ENCODE results near the gene COL26A1.

The COL26A1 gene

DNA sequence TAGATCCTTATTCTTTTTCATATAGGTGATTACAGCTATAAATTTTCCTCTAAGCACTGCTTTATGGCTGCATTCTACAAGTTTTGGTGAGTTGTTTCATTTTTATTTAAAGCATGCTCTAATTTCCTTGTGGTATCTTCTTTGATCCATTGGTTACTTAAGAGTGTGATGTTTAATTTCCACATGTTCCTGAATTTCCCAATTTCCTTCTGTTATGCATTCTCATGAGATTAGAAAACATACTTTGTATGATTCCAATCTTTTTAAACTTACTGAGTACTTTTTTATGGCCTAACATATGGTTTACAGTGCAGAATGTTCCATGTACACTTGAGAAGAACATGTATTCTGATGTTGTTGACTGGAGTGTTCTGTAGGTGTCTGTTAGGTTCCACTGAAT lies 213.0 kb downstream of the COL26A1 start:
- DNase-seq (ENCODE audit: low read depth), result no peak

DNA sequence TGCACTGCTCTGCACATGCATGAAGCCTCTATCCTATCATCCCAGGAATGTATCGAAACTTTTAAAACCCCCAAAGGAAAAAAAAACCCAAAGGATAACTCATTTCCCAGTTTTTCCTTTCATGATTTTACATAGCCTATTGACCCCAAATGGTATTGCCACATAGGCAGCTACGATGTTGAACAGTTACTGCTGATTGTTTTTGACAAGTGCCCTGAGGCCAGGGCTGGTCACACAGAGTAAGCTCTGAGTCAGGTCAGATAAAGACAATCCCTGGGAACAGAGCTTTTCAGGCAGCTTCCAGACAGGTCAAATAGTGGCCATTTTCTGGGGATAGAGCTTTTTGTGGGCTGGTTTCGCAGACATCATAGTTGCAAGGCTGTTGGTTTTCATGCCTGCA lies 214.3 kb downstream of the COL26A1 start:
- DNase-seq (ENCODE audit: low read depth), result no peak

DNA sequence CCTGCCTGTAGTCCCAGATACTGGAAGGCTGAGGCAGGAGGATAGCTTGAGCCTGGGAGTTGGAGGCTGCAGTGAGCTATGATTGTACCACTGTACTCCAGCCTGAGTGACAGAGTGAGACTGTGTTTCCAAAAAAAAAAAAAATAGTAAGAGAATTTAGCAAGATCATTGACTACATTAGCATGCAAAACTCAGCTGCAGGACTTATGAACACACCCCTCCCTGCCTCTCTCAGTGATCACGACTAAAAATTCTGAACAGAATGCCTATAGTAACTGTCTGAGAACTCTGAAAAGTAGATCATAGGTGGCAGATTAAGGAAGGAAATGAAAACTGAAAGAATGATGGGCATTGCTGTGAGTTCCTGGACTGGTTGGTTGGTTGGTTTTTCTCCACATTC lies 215.9 kb downstream of the COL26A1 start:
- DNase-seq (ENCODE audit: low read depth), result no peak

DNA sequence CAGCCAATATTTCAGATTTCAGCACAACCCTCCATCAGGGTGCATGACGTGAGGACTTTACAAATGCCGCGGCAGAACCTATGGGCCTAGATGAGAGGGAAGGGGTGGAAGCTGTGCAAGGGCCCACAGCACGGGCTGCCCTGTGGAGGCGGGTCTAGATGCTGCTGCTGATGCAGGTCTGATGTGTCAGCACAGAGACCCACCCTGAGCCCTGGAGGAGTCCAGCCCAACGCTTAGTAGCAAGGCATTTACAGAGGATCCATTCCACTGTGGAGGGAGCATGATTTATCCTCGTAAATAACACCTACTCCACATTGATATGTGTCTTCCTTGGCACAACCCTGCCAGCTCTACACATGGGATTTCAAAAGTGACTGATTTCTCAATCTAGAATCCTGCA lies 217.9 kb downstream of the COL26A1 start:
- DNase-seq (ENCODE audit: low read depth), result no peak

DNA sequence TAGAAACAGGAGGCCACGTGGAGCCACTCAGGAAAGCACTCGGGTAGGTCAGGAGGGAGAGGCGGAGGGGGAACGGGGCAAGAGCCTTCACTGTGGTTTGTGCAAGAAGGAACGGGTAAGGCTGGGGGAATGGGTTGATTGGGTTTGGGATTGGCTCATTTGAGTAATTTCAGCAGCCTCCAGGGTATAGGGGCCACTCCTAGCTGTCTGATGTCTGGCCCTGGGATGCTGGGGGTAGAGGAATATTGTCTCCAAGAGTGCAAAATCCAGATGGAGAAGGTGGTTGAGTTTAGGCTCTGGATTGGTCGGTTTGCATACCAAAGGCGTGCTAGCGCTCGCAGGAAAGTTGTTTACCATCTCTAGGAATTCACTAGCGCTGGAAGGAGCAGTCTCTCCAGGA lies 219.2 kb downstream of the COL26A1 start:
- DNase-seq (ENCODE audit: low read depth), result no peak

DNA sequence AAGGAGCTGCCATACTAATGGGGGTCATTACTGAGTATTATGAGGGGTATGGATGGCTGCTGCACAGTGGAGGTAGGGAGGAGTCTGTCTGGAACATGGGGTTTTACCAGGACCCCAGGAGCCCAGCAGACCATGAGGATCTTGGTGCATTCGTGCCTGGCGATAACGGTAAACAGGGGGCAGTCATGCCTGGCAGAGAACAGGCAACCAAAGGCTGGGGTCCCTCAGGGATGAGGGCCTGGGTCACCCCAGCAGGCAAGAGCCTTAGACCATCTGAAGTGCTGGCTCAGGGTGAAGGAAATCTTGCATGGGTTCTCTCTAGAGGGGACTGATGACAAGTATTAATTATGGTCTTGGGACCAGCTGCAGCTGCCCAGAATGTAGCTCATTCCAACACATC lies 220.3 kb downstream of the COL26A1 start:
- no peak for DNase-seq (ENCODE audit: low read depth)

DNA sequence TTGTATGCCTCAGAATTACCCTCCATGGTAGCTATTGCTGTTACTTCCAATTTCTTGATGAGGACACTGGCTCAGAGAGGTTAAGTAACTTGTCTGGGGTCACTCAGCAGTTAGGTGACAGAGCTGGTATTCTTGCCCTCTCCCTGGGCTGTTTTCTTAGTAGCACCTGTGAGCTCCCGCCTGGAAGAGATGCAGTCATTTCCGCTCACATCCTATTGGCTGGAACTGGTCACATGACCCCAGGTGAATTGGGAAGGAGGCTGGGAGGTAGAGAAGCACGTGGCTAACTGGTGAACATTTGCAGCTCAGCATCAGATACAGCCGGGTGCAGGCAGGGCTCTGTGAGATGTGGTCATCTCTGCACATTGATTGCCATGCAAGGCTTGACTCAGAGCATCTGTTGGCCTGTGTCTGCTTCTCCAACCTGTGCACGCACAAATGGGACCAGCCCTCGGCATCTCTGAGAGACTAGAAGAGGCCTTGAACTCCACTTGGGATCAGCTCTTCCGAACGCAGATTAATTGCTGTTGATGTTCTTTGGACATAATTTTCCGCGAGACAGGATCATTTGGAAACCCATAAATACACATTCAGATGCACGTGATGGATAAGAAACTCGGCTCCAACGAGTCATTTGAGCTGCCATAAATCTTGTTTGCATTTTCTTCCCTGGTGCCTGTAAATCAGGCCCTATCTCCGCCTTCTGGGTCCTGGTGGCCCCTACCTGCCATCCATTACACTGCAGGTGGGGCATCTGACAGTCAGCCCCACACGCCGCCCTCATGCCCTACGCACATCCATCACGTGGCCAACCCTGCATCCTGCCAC lies 223.6 kb downstream of the COL26A1 start:
- no peak for DNase-seq (ENCODE audit: low read depth)

DNA sequence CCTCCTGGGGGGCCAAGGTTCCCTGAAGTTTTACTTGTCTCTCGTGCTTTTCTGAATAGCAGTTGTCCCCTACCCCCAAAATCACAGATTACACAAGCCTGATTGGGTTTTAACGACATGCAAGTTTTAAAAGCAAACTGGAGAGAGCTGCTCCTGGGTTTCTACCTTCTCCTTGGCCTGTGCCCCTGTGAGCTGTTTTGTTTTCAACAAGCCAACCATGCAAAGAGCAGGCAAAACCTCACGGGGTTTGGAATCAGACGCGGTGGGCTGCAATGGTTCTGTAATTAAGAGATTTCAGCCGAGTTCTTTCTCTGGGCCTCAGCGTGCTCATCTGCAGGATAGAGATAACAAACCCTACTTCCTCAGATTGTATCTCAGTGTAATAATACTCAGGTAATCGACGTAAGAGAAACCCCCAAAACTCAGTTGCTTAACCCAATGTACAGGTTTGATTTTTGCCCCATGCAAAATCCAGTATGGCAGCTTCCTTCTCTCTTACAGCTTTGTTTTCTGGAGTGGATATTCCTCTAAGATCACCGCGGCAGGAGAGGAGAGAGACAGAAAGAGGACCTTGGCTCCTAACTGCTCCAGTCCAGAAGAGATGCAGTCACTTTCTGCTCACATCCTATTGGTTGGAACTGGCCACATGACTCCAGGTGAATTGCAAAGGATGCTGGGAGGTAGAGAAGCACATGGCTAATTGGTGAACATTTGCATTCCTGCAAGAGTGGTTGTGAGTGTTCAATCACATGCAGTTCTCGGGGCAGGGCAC lies 224.4 kb downstream of the COL26A1 start:
- DNase-seq (ENCODE audit: low read depth), result no peak

DNA sequence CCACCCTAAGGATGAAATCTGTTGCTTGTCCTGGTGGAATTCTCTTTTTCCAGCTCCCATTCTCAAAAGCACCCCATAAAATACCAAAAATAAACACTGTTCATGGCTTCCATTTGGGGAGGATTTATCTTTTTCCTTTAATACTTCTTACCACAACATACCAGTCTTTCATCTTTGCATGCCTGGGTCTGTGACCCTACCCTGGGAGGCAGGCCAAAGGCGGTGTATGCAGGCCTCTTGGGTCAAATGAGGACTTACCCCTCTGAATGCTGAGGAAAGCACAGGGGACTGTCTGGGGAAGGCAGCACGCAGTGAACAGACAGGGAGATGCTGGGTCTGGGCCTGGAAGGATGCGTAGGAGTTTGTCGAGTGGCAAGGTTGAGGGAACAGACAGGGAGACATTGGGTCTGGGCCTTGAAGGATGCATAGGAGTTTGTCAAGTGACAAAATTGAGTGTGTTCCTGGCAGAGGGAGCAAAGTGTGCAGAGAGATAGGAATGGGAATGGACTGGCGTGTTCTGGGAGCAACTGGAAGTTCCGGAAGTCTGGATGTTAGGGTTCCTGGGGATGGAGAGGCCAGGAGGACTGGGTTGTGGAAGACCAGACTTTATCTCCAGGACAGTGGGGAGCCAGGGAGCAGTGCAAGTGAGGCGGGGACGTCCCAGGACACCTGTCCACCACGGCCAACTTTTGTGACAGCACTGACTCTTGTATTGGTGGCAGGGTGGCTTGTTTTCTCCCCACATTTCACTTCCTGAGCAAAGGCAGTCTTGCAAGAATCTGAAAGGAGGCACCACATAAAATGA lies 225.7 kb downstream of the COL26A1 start:
- DNase-seq (ENCODE audit: low read depth), result no peak

DNA sequence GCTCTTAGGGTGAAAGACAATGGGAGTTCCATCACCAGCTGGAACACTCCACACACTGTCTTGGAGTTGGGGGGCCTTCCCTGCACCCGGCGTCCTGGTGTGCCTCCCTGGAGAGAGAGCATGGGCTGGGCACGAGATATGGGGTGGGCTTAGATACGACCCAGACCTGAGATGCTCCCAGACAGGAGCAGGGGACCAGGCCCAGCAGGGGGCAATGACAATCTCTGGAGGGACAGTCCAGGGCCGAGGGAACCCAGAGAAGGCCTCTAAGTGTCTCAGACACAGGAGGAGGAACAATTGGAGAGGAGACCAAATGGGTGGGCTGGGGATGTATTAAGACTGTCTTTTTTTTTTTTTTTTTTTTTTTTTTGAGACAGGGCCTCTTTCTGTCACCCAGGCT lies 226.4 kb downstream of the COL26A1 start:
- no peak for DNase-seq (ENCODE audit: low read depth)

DNA sequence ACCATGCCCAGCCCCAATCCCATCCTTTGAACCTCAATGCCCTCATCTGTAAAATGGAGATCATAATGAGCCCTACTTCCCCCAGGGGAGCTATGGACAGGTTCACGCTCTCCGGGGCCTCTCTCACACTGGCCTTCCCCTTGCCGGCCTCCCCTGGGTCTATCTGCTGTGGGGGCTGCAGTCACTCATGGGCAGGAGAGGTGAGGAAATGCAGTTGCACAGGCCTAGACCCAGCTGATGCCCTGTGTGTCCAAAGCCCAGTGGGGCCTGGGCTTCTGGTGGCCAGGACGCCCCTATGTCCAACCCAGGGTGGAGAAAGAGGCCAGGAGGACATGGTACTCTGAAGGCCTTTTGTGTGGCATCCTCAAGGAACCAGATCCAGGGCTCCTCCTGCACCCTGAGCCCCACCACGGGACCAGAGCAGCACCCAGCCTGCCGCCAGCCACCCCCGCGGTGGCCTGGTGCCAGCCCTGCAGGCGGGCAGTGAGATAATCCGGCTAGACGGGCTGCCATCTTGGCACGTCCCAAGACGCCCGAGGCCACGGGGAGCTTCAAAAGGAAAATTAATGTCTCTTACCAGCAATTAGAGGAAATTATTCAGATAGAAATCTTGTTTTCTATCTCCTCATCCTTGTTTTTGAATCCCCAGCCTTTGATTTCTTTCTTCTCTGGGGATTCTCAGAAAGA lies 227.4 kb downstream of the COL26A1 start:
- no peak for DNase-seq (ENCODE audit: low read depth)

DNA sequence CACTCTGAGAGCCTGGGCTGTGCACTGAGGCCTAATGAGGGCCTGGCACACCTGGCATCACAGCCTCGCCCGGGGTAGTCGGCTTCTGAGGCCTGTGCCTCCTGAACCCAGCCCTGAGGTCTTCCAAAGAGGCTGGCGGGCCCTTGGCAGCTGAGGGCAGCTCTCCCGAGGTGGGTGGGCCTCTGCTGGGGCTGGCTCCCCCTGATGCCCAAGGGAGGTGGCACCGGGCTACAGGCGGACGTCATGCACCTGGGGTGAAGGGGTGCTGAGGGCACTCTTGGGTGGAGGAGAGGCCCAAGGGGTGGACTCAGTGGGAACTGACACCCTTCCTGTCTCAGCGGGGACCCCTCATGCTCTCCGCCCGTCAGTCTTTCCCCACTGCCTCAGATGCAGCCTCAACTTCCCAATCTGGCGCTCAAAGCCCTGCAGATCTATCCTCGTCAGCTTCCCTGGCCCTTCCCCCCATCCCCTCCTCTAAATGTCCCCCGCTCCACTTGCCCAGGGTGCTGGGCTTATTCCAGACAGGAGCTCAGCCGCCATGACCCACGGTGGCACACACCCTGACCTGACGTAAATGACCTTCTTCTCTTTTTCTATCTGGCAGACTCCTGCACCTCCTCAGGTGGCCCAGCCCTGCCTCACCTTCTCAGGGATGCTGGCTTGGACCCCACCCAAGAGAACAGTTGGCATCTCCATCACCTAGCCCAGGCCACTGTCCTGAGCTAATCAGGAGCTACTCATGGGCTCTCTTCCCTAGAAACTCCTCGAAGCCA lies 228.2 kb downstream of the COL26A1 start:
- DNase-seq (ENCODE audit: low read depth), result no peak

DNA sequence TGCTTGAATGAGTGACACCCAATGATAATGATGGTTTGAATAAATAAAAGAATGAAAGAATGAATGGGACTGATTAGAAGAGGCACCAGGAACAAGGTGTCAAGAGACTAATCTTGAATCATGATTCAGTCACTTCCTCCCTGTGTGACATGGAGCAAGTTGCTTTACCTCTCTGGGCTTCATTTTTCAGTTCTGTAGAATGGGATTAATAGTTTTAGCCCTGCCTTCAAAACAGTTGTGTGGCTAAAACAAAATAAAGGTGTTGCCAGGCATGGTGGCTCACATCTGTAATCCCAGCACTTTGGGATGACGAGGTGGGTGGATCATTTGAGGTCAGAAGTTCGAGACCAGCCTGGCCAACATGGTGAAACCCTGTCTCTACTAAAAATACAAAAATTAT lies 228.8 kb downstream of the COL26A1 start:
- no peak for DNase-seq (ENCODE audit: low read depth)

DNA sequence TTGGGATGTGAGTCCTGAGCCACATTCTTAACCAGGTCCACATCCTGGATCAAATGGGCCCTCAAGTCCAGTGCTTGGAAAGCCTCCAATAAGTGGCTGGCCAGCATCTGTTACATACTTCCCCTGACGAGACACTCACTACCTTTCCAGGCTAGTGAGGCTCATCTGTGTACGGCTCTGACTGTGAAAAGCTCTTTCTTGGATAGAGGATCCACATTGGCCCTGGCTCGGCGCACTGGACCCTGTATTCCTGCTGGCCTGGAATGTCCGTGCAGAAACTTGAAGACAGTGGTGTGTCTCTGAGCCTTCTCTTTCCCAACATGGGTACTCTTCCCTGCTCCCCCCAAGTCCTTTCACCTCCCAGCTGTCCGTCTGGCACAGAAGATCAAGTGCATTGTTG lies 230.9 kb downstream of the COL26A1 start:
- no peak for DNase-seq (ENCODE audit: low read depth)

DNA sequence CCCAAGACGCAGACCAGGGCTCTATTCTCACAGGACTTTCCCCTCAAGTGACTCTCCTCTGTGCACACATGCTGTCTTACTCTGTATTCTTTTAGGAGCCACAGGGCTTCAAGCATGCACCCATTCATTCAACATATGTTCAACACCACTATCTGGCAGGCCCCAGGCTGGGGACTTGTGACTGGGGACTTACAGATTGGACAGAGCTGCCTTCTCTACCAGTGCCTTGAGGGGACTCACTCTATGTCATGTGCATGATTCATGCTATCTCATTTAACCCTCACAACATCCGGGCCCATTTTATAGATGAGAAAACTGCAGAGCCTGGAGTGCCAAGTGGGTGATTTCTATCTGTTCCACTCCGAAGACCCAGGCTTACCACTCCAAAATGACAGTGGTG lies 232.1 kb downstream of the COL26A1 start:
- no peak for DNase-seq (ENCODE audit: low read depth)

DNA sequence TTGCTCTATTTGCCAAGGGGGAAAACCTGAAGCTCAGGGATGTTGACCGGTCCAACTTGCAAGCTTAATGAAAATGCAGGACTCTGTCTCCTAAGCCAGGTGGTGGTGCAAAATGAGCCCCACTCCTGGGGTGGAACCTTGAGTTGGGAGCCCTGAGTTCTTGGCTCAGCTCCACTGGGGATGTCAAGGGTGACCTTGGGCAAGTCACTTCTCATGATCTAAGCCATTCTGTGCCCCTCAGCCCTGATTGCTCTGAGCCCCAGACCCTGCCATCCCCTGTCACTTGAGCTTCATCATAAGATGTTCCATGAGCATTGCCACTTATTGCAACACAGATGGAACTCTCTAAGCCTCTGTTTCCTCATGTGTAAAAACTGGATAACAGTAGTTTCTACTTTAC lies 232.6 kb downstream of the COL26A1 start:
- no peak for DNase-seq (ENCODE audit: low read depth)

DNA sequence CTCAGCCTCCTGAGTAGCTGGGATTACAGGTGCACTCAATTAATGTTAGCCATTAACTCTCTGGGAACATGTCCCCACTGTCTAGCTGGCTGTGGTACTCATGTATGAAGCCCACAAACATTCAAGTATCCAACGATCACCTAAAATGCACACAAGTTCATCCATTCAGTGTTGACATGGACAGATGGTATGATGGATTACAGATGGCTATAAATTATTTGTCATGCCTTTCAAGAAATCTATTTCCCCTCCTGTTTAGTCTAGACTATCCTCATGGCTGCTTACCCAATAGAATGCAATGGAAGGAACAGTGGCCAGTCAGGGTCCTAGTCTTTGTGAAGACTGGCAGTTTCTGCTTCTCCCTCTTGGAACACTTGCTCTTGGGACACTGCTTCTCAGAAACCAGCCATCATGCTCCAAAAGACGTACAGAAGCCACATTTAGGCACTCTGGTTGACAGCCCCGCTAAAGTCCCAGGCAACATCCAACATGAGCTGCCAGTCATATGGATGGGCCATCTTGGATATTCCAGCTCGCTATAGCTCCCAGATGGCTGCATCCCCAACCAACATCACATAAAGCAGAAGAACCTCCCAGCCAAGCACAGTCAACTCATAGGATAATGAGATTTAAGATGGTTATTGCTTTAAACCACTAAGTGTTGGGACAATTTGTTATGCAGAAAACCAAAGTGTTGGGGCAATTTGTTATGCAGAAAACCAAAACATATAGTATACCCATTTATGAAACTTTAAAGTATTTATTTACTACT lies 233.3 kb downstream of the COL26A1 start:
- DNase-seq (ENCODE audit: low read depth), result no peak

DNA sequence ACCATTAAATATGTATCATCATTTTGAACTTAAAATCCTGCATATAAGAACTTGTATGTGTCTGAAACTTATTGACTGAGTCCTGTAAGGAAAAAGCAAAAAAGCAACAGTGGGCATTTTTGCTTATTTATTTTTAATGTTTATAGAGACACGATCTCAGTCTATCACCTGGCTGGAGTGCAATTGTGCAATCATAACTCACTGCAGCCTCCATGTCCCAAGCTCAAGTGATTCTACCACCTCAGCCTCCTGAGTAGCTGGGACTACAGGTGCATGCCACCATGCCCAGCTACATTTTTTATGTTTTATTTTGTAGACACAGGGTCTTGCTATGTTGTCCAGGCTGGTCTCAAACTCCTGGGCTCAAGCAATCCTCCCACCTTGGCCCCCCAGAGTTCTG lies 234.2 kb downstream of the COL26A1 start:
- no peak for DNase-seq (ENCODE audit: low read depth)

DNA sequence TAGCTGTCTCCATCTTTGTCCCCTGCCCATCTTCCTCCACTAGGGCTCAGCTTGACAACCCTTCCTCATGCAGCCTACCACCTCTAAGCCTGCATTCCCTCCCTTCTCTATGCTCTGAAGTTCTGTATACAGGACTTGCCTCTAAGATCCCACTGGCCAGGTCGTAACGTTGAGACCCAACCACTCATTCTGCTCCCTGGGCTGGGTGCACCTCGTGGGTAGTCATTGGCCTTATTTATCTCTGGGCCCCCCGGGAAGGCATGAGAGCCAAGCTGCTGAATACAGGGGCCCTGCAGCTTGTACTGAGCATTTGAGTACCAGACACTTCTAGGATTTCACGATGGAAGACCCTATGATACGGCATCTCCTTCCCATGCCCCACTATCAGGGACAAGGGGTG lies 235.3 kb downstream of the COL26A1 start:
- DNase-seq (ENCODE audit: low read depth), result no peak

DNA sequence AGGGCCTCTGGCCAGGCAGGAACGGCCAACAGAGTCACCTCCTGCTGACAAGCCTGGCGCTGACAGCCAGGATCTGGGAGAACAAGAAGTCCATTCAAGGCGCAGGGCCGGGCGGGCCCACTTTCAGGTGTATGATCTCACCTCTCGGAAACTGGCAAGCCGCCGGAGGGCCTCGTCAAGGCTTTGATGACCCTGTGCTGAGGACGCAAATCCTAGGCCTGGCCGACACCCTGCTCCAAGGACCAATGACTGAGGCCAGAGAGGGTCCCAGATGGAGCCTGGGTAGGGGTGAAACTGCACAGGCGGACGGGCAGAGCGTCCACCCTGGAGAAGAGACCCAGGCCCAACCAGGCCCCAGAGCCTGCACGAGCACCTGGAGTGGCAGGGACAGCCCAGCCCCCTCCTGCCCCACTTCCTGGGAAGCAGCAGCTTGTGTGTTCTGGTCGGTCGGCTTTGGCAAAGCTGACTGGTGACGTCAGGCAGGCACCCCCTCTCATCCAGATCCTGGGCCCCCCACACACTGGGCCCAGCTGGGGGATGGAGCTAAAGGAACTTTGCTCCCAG lies 235.8 kb downstream of the COL26A1 start:
- no peak for DNase-seq (ENCODE audit: low read depth)
